Stimulated activated CD8-positive, alpha-beta memory T cell treated with anti-CD3 and anti-CD28 coated beads, Interleukin-7, amount 100 ng/mL, for 24 hours (primary cell): ENCODE results near the gene IL12B.
A peak's percentile ranks its signal among the peaks of the same experiment; 100 is the strongest.
"Not testable (repeated sequence)": the region's sequence is repeated elsewhere in the genome, so short reads cannot be mapped to it uniquely, and the experiment has no call there.

Source experiments
- DNase-seq: peaks from one replicate; pipeline ENCODE4 v3.0.0-alpha.2; 2020; ENCODE audit warnings: low read depth

IL12B gene

DNA sequence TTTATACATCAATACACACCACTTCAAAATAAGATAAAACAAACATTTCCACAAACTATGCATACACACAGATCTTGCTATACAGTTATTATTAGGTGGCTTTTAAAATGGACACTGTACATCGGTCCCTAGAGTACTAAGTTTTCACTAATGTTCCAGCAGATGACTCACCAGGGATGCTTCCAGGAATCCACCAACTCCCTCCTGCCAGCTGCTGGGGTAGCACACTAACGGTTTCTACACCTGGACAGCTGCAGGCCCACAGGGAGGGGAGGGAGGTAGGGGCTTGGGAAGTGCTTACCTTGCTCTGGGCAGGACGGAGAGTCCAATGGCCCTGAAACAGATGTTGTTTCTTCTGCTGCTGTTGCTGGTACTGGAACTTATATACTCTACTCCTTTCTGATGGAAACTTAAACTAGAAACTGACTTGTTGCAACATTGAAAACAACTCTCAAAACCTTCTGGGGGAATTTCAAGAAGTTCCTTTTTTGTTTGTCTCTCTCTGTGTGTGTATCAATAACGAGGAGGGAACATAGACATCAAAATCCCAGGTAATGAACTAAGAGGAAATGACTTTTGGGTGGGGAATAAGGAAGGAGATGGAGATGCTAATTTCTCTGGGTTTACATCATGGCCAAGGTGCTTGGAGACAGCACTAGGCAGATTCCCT lies at the start of gene IL12B:
Gene IL12B, minus strand, starts transcription at position 357 of the 670 bp plus-strand sequence. CDS start 3,705 bp downstream, outside the sequence.
- DNase-seq: no peak

DNA sequence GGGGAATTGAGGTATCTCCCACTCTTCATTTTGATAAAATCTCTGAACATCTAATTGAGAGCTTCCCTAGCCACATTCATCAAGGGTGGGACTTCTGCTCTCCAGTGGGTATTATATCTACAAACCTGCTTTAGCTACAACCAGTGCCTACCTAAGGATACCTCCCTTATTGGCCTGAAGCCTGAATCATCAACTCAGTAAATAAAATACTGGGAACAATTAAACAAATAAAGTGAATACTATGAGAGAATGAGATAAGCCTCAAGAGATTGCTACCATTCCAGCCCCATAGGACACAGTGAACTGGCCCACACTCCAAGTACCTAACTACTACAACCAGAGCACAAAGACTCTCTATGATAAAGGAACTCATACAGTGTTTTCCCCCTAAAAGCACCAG lies 47.4 kb upstream of the IL12B start:
- no peak for DNase-seq

DNA sequence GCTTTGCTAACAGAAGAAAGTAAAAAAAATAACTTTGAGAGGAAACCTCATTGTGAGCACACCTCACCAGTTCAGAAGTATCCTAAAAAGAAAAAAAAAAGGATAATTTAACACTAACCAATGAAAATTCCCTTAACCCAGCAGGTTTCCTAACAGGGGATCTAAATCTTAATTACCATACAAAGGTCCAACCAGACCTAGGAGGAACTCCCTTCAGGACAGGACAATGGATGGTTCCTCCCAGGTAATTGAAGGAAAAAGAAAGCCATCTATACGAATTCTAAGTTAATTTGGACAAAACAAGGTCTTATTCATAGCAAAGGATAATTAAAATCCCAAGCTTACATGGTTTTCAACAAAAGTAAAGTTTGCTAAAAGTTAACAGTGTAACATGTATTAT lies 37.6 kb upstream of the IL12B start:
- DNase-seq: not testable (repeated sequence)

DNA sequence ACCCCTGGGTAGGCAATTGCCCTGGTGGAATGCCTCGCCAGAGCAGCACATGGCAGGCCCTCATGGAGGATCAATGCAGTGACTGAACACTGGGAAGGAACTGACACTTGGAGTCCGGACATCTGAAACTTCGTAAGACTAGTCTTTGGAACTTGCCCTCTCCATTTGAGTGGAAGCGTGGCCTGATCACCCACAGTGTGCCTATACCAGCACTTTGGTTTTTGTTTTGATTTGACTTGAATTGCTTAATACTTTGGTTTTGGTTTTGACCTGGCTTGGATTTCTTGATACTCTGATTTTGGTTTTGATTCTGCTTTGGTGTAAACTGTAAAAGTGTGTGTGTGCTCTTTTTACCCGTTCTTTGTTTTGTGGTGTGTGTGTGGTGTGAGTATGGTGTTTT lies 36.5 kb upstream of the IL12B start:
- DNase-seq: not testable (repeated sequence)

DNA sequence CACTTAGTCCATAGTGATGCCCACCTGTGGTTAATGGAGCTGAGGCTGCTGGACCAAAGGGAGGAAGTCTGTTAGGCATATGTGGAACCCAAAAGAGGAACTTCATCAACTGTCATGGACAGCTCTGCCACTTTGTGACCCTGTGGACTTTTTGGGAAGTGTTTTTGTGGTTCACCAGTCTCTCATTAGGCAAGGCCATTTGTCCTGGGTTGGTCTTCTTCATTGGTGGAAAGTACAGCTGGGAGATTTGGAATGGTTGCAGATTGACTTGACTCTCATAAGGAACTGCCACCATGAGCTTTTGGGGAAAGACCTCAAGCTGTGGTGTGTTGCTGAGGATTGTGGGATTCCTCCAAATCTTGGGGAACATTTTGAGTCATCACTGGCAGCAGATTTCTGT lies 31.9 kb upstream of the IL12B start:
- DNase-seq: no peak

DNA sequence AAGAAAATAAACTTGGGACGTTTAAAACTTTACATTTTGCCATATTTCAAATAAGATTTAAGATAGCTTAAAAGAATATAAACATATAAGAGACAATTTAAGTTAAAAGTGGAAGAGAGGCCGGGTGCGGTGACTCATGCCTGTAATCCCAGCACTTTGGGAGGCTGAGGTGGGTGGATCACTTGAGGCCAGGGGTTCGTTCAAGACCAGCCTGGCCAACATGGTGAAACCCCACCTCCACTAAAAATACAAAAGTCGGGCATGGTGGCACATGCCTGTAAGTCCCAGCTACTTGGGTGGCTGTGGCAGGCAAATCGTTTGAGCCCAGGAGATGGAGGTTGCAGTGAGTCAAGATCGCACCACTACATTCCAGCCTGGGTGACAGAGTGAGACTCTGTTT lies 29.6 kb upstream of the IL12B start:
- DNase-seq: not testable (repeated sequence)

DNA sequence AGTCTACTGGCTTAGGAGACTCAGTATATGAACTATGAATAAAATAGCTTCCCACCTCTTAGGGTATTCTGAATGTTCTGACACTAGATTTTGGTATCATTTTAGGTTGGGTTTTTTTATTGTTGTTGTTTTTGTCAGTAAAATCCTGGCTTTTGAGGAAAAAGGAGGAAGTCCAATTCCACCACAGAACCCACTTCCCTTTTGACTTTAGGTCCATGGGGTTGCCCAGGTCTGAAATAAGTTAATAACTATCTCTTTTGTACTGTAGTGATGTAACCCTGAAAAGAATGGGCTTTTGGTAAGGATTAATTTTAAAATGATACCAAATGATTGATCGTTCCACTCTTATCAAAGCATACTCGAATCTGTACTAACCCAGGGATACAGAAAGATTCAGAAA lies 29.1 kb upstream of the IL12B start:
- no peak for DNase-seq

DNA sequence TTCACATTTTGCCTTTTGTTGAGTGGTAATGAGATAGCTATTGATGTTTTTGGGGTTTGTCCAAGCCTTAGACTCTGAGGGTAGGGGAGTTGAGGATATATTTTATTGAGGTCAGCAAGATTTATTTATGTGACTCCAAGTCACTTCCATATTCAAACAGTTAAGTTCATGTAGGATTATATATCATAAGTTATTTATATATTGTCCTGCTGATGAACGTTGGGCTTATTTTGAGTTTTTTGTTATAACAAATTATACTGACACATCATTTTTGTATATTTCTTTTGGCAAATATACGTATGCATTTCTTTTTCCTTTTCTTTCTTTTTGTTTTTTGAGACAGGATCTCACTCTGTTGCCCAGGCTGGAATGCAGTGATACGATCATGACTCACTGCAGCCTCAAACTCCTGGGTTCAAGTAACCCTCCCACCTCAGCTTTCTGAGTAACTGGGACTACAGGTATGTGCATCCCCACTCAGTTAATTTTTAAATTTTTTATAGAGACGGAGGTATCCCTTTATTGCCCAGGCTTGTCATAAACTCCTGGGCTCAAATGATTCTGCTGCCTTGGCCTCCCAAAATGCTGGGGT lies 23.5 kb upstream of the IL12B start:
- no peak for DNase-seq

DNA sequence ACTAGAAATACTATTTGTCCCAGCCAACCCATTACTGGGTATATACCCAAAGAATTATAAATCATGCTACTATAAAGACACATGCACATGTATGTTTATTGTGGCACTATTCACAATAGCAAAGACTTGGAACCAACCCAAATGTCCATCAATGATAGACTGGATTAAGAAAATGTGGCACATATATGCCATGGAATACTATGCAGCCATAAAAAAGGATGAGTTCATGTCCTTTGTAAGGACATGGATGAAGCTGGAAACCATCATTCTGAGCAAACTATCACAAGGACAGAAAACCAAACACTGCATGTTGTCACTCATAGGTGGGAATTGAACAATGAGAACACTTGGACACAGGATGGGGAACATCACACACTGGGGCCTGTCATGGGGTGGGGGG lies 20.4 kb upstream of the IL12B start:
- not testable (repeated sequence) for DNase-seq

DNA sequence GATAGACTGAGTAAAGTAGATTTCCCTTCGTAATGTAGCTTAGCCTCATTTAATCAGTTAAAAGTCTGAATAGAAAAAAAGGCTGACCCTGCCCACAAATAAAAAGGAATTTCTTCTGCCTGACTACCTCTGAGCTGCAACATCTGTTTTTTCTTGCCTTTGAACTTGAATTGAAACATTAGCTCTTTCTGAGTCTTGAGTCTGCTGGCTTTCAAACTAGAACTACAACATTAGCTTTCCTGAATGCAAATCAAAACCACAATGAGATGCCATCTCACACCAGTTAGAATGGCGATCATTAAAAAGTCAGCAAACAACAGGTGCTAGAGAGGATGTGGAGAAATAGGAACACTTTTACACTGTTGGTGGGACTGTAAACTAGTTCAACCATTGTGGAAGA lies 19.9 kb upstream of the IL12B start:
- not testable (repeated sequence) for DNase-seq

DNA sequence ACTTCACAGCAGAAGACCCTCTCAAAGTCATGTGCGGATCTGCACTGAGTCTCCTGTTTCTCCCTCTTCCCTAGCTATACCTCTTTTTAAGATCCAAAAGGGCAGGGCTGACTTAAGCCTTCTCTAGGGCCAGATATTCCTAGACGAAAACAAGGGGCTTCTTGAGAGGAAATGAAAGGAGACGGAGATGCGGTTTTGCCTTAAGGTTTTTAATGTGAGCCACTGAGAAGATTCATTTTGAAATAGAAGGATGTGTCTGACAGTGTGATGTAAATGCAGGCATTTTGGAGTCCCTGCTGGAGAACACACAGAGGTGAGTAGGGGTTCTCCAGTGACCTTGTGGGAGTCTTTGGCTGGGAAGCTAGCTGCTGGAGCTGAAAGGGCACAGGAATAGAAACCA lies 15.6 kb upstream of the IL12B start:
- no peak for DNase-seq

DNA sequence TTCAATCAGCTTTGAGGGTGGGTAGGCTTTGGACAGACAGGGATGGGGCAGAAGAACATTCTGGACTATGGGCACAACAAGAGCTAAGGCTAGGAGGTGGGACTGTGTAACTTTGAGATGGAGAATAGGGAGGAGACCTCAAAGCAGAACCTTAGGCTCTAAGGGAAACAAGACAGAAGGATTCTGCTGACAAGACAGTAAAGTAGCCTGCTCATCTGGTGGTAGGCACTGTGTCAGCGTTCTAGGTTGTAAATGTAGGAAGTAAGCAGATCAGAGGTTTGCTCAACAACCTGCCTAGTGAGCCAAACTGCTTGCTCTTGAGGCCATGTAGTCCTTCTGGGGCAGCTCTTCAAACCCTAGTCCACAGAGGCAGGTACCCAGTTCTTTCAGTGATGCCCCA lies 15.0 kb upstream of the IL12B start:
- DNase-seq: no peak

DNA sequence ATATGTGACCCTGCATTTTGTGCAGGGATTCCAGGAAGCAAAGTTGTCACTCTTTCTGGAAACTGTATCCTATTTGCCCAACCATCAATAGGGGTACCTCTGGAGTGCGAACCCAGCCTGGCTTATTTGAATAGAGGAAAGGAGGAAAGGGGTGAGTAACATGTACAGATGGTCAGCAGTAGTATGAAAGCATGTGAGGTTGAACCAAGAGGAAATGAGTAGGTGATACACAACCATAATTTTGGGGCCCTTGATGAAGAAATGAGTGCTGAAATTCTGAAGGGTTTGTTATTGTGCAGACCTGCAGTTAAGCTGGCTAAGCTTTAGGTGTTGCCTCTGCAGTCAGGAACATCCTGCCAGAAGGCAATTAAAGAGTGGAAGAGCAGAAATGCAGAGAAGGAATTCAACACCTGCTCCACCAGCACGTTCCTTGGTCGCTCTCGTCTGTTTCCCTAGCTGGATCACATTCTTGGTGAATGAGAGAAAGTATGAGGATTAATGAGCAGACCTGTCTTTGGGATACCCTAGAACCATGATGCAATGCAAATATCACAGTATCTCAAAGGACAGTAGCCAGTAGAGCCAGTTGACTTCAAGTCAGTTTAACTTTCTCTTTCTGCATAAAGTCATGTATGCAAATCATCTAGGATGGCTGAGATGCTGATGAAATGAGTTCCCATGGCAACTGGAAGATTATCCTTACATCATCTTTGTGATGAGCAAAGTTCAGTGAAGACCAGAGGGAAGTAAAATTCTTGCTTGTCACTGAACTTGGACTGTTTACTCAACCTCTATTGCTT lies 13.2 kb upstream of the IL12B start:
- no peak for DNase-seq

DNA sequence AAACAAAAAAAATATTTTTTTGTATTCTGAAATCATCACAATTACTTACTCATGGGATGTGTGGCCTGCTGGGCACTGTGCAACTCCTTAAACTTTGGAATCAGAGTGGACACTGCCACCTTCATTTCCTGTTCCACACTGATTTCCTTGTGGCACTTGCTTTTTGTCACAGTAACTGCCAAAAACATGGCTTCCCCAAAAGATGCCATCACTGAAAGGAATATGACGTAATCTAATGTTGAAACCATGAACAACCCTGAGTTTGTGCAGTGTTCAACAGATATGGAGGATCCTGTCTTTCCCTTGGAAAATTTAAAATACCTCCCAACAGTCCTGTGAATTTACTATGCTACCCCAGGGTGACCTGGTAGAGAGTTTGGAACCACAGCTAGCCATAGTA lies 12.6 kb upstream of the IL12B start:
- DNase-seq: no peak

DNA sequence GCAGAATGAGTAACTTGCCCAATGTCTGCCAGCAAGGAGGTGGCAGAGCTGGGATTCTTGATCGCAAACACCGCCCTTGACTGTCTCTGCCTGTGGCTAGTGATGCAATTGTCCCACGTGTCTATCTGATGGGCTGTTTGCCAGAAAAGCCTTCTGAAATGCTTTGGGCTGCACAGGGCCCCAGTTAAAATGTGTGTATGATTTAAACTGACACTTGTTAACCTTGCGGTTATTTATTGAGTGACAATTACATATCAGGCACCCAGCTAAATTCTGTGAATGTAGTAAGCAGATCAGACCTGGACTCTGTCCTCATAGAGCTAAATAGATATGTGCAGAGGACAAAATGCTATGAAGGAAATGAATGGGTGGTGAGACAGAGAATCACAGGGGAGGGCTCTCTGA lies 11.6 kb upstream of the IL12B start:
- peak; percentile 38 for DNase-seq

DNA sequence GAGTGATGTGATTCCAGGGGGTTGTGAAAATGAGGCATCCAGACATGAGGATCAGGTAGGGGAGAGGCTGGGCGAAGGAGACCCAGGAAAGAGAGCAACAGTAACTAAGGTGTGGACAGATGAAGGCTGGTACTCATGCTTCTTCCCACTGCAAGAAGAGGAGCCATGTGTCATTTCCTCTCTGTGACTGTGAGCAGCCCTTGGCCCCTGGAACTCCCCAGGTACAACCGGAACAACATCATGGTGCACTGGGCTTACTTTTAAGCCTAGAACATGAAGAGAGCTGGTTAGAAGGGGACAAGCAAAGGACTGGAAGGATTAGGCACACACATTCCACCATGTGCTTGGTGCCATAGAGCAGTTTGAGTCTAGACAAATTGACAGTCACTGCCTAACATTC lies 10.9 kb upstream of the IL12B start:
- DNase-seq: no peak

DNA sequence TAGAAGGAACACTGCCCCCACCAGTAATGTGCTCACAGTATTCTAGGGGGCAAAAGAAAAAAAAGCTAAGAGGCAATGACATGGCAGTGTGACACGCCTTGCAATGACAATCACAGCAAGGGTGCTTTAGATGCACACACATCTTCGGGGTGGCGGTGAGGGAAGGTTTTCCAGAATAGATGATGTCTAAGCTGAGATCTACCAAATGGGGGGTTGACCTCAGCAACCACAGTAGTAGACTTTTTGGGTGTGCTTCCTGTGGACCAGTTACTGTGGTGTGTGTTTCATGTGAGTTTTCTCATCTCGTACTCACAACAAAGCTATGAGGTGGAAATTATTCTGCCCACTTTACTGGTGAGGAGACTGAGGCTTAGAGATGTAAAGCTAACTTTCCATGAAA lies 10.2 kb upstream of the IL12B start:
- DNase-seq: no peak

DNA sequence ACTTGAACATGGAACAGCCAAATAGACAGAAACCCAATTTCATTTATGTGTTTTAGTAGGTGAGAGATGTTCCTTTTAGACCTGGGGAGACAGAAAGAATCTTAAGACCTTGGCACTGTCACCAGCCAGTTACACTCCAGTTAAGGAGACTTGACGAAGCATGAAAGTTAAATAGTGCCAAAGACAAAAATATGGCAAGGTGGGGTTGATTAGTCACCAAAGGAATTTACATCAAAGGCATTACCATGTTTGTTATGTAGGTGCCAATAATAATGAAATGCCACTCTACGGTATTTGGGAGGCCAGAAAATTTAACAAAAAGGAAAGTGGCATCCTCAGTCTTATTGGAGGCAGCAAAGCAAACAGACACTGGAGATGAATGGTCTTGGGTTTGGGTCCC lies 9.2 kb upstream of the IL12B start:
- DNase-seq: no peak

DNA sequence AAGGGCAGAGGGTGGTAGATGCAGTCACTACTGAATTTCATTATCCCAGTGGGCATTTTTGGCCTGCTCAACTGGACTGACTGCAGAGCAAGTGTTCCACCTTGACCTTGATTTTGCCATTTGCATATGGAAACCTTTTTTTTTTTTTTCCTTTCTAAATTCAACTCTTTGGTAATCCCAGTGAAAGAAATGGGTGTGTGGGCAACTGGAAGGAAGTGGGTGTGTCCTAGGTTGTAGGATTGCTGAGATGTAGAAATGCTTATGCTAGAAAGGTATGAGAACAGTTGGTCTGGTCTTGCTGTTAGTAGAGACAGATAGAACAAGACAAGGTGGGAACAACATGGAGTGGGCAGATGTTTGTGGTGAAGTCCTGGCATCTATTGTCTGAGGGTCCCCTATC lies 7.8 kb upstream of the IL12B start:
- DNase-seq: no peak

DNA sequence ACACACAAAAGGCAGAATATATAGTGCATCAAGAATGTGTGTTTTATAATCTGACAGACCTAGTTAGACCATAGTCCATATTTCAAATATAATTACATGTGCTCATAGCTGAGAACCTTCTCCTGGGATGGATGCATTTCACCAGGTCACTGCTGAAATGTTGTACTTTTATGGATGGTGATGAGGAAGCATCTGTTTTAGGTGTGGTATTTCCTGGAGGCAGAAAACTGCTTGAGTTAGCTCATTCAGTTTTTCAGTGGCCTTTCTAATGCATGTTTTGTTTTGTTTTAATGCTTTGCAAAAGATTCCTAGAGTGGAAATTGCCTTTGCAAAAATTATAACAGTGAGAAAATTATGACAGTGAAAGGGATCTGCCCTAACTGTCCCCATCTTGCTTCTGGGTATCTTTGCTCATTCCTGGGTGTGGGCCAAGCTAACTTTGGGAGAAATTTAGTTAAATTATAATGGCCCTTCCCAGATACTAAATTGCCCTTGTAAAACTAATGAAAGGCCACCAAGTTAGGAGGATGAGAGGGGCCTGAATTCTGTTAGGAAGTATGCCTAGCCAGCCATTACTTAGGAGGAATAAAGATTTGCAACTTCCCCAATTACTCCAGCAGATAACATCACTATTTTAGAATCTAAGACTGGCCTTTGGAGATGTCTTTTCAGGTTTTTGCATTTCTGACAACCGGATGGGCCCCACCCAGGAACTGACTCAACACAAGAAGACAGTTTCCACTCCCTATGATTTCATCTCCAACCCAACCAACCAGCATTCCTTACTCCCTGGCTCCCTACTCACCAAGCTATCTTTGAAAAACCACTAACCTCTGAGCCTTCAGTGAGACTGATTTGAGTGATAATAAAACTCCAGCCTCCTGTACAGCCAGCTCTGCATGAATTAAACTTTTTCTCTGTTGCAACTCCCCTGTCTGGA lies 7.0 kb upstream of the IL12B start:
- no peak for DNase-seq

DNA sequence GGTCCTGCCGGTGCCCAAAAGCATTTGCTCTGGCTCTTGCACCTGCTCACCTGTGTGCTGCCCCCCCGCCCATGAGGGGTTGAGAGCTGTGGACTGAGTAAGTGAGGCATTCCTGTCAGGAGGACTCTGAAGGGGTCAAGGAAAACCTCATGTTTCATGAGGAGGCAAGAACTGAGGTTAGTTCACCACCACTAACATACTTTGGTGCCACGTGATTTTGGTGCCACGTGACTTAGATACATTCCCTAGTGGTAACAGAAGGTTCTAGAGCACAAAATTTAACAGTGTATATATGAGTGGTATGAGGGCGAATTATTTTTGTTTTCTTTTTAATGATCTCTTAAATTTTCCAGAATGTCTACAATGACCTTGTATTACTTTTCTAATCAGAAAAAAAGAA lies 6.3 kb upstream of the IL12B start:
- DNase-seq: no peak

DNA sequence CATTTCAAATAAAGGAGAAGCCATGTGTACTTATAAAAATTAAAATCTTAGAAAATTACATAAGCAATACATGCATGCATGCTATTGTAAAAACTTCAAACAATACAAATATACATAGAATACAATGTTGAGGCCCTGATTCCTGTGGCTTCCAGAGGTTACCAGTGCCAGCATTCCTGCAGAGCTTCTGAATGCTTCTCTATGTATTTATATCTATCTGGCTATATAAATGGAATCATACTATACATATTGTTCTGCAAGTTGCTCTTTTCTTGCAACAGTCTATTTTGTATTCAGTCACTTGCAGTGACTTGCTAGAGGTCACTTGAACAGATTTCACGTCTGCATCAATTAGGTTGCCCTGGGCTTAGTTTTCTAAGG lies 3.2 kb upstream of the IL12B start:
- DNase-seq: no peak
